Left ventricle myocardium inferior (tissue), 1 donor: ENCODE data around the gene TMCC1. TPM values are rescaled to one million over a fixed set of nuclear protein-coding genes. Genes with fewer than 3 reads are reported as not detected.

Experiments
- DNase-seq: peaks from one replicate; pipeline ENCODE4 v3.0.0-alpha.2; 2020
- H3K27ac ChIP-seq: fragments of 200-600 bp; replicated peaks from 2 replicates; pipeline ENCODE4 v1.8.0; 2021
- H3K27me3 ChIP-seq: fragments of 200-600 bp; 2 replicates; pipeline ENCODE4 v1.8.0; 2021; ENCODE audit warnings: low read depth
- H3K36me3 ChIP-seq: fragments of 200-600 bp; 2 replicates; pipeline ENCODE4 v1.8.0; 2021
- H3K4me1 ChIP-seq: fragments of 200-600 bp; 2 replicates; pipeline ENCODE4 v1.8.0; 2021
- H3K4me3 ChIP-seq: fragments of 200-600 bp; 2 replicates; pipeline ENCODE4 v1.8.0; 2021; ENCODE audit warnings: mild to moderate bottlenecking, moderate library complexity
- H3K9me3 ChIP-seq: fragments of 200-600 bp; replicated peaks from 2 replicates; pipeline ENCODE4 v1.8.0; 2021
- intact Hi-C: fragments of 100-400 bp; cut with micrococcal nuclease; formaldehyde crosslinking; loops from one replicate; pipeline ENCODE4 v1.11.0; 2022
- total RNA-seq: library from RNA; stranded (reverse); fragmentation: NEBNext Ultra II Directional; extraction: Animal tissue kit (Norgen Biotek cat#: 25700); gene quantifications from one replicate; pipeline ENCODE4 v1.2.1, GENCODE V29; 2021
- TF ChIP-seq, protein P1 (sequence below): fragments of 200-600 bp; IDR thresholded peaks from 2 replicates; pipeline ENCODE4 v1.8.0; 2021; ENCODE audit warnings: antibody characterized with exemption, mild to moderate bottlenecking, borderline replicate concordance
- donor health status: DM: no; HTN: yes; CAD: no; lungs with severe emphysema.

Gene TMCC1
- total RNA-seq, 1 donor from 2014 or later: 28.3 TPM

GRCh38 chr3:129739634-129740033, 153.9 kb downstream of the TMCC1 start:
- Histone ChIP-seq H3K9me3 (no peaks in the 10 kb centered on the region), H3K27me3 (no peaks in the 10 kb centered on the region), H3K27ac (no peak overlapping the region), H3K4me1 (peaks cover 18% of the 10 kb centered on the region), H3K36me3 (no peaks in the 10 kb centered on the region), H3K4me3 (no peak overlapping the region)
- intact Hi-C loops: no loop called here
- TF ChIP-seq, protein P1, sequence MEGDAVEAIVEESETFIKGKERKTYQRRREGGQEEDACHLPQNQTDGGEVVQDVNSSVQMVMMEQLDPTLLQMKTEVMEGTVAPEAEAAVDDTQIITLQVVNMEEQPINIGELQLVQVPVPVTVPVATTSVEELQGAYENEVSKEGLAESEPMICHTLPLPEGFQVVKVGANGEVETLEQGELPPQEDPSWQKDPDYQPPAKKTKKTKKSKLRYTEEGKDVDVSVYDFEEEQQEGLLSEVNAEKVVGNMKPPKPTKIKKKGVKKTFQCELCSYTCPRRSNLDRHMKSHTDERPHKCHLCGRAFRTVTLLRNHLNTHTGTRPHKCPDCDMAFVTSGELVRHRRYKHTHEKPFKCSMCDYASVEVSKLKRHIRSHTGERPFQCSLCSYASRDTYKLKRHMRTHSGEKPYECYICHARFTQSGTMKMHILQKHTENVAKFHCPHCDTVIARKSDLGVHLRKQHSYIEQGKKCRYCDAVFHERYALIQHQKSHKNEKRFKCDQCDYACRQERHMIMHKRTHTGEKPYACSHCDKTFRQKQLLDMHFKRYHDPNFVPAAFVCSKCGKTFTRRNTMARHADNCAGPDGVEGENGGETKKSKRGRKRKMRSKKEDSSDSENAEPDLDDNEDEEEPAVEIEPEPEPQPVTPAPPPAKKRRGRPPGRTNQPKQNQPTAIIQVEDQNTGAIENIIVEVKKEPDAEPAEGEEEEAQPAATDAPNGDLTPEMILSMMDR: no peak
- DNase-seq: no peak

GRCh38 chr3:129738172-129738571, 155.3 kb downstream of the TMCC1 start:
- H3K27ac ChIP-seq: no peak overlapping the region
- H3K36me3 ChIP-seq: no peaks in the 10 kb centered on the region
- intact Hi-C loops: no loop called here

DNA sequence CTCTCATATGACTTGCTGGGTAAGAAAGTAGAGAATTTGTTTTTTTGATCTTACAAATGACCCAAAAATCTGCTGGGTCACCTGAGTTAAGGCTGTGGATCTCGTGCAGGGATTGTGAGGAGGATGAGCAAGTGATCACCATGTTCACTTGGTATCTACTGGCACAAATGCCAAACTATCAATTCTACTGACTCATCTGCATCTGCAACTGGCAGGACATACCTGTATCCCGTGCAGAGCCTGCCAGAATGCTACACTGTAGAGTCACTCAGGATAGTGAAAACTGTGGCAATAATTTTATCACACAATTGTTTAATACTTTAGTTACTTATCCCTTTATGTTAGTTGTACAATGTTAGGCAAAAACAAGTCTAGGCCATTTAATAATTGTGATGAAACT, 157.4 kb downstream of the TMCC1 start:
- intact Hi-C loops: no loop called here
- TF ChIP-seq, protein P1: no peak

More at GRCh38 chr3:129738172-129738571, 155.3 kb downstream of the TMCC1 start:
- no peaks in the 10 kb centered on the region for H3K9me3 ChIP-seq
- peaks cover 11% of the 10 kb centered on the region for H3K4me1 ChIP-seq
- DNase-seq: no peak
- TF ChIP-seq, protein P1: no peak
- H3K27me3 ChIP-seq: no peaks in the 10 kb centered on the region
- H3K4me3 ChIP-seq: no peak overlapping the region

DNA sequence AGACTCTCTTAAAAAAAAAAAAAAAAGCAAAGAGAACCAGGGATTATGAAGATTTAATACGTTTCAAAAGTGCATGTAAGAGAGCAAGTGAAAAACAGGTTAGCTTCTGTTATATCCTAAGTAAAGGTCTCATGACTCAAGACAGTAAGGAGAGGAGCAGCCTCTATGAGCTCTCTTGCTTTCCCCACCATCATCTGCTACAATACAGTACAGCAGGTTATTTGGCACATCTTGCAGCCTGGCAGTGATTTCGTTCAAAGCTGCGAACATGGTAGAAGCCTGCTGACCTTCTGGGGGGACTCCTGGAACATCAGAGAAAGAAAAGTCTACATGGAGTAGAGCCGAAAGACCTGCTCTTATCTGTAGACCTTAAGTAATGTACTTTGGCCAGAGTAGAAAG, 157.9 kb downstream of the TMCC1 start:
- DNase-seq: no peak
- TF ChIP-seq, protein P1: no peak
- Histone ChIP-seq H3K4me1 (no peaks in the 10 kb centered on the region), H3K4me3 (no peak overlapping the region), H3K27me3 (no peaks in the 10 kb centered on the region), H3K27ac (no peak overlapping the region), H3K9me3 (no peaks in the 10 kb centered on the region), H3K36me3 (no peaks in the 10 kb centered on the region)
- intact Hi-C loops: no loop called here

More for the DNA sequence above, 157.4 kb downstream of the TMCC1 start:
- no peak overlapping the region for H3K4me3 ChIP-seq
- DNase-seq: no peak
- no peaks in the 10 kb centered on the region for H3K36me3 ChIP-seq
- H3K27ac ChIP-seq: no peak overlapping the region
- no peaks in the 10 kb centered on the region for H3K27me3 ChIP-seq
- no peaks in the 10 kb centered on the region for H3K9me3 ChIP-seq
- peaks cover 2% of the 10 kb centered on the region for H3K4me1 ChIP-seq

DNA sequence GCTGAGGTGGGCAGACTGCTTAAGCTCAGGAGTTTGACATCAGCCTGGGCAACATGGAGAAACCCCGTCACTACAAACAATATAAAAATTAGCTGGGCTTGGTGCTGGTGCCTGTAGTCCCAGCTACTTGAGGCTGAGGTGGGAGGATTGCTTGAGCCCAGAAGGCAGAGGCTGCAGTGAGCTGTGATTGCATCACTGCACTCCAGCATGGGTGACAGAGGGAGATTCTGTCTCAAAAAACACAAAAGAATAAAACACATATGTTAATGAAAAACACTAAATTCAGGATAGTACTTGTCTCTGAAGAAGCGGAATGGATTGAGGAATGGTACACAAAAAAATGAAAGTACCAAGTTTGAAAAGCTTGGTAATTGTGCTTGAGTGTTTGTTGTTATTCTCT, 159.1 kb downstream of the TMCC1 start:
- intact Hi-C loops: no loop called here
- H3K36me3 ChIP-seq: no peaks in the 10 kb centered on the region
- TF ChIP-seq, protein P1: no peak
- no peak for DNase-seq
- no peaks in the 10 kb centered on the region for H3K27me3 ChIP-seq
- H3K27ac ChIP-seq: no peak overlapping the region
- no peaks in the 10 kb centered on the region for H3K4me1 ChIP-seq
- H3K4me3 ChIP-seq: no peak overlapping the region
- H3K9me3 ChIP-seq: no peaks in the 10 kb centered on the region
